Left hindlimb (tissue), 1 donor: Measurements from ENCODE around the gene SCLT1.

Source experiments
- DNase-seq: peaks from one replicate; pipeline ENCODE4 v3.0.0-alpha.2; 2018

The SCLT1 gene

GRCh38 chr4:128835498-128836222 is 257.7 kb downstream of the SCLT1 start:
- DNase-seq: peak; percentile 39
